HG03025 (cell line): ENCODE data around the gene HAPLN2.
"Not testable (repeated sequence)": the region's sequence is repeated elsewhere in the genome, so short reads cannot be mapped to it uniquely, and the experiment has no call there.

Experiments used
- ATAC-seq: cut with Tn5 transposase; IDR thresholded peaks from one replicate; pipeline ENCODE4 v1.9.1; 2021; ENCODE audit warnings: mild to moderate bottlenecking, moderate library complexity; ENCODE audit not compliant: unreplicated experiment, low FRiP score

HAPLN2 gene

GRCh38 chr1:156618853-156619581 lies at the start of gene HAPLN2:
HAPLN2 (plus strand) TSS chr1:156619415; CDS start chr1:156623491, 4,076 bp downstream.
- no peak for ATAC-seq

- no peak for ATAC-seq
Measured at GRCh38 chr1:156571261-156571852, 47.9 kb upstream of the HAPLN2 start.

GRCh38 chr1:156571919-156572662 lies 47.1 kb upstream of the HAPLN2 start, which contains the start of gene IQGAP3:
IQGAP3 (minus strand) TSS chr1:156572565; CDS start chr1:156572529, 36 bp downstream.
- no peak for ATAC-seq

- ATAC-seq = no peak
Measured at GRCh38 chr1:156572663-156573018, 46.6 kb upstream of the HAPLN2 start.

GRCh38 chr1:156574039-156574633 lies 45.1 kb upstream of the HAPLN2 start:
- ATAC-seq = no peak

- ATAC-seq = no peak
Measured at GRCh38 chr1:156577550-156577949, 41.7 kb upstream of the HAPLN2 start.

GRCh38 chr1:156578055-156578454 lies 41.2 kb upstream of the HAPLN2 start:
- no peak for ATAC-seq

- no peak for ATAC-seq
Measured at GRCh38 chr1:156579472-156579871, 39.7 kb upstream of the HAPLN2 start, which contains the start of gene TTC24. TTC24 (plus strand) TSS chr1:156579723; CDS start chr1:156581365, 1,642 bp downstream.

- ATAC-seq = no peak
Measured at GRCh38 chr1:156581661-156582387, 37.4 kb upstream of the HAPLN2 start.

GRCh38 chr1:156582388-156583017 lies 36.7 kb upstream of the HAPLN2 start:
- no peak for ATAC-seq

GRCh38 chr1:156583821-156584622 lies 35.2 kb upstream of the HAPLN2 start:
- ATAC-seq = no peak

- no peak for ATAC-seq
Measured at GRCh38 chr1:156584813-156585212, 34.4 kb upstream of the HAPLN2 start.

GRCh38 chr1:156586323-156586722 lies 32.9 kb upstream of the HAPLN2 start:
- ATAC-seq = no peak

- ATAC-seq = no peak
Measured at GRCh38 chr1:156586892-156587477, 32.2 kb upstream of the HAPLN2 start.

GRCh38 chr1:156587927-156588326 lies 31.3 kb upstream of the HAPLN2 start:
- not testable (repeated sequence) for ATAC-seq

- no peak for ATAC-seq
Measured at GRCh38 chr1:156589546-156589945, 29.7 kb upstream of the HAPLN2 start.

- no peak for ATAC-seq
Measured at GRCh38 chr1:156590326-156591180, 28.7 kb upstream of the HAPLN2 start.

- no peak for ATAC-seq
Measured at GRCh38 chr1:156591181-156591431, 28.1 kb upstream of the HAPLN2 start.
